Body of pancreas (tissue), 4 donors: ENCODE measurements around the gene NOD2.

Experiments used
- CTCF ChIP-seq, 7 experiments: fragments of 450-650 bp in 4 of 7; fragments of 200-600 bp in 3 of 7; sonication (generic) in 3 of 7; IDR thresholded peaks; one replicate each; pipeline ENCODE4 v1.5.1; 2016 to 2019; ENCODE audit warnings: antibody characterized with exemption in 7 of 7
- POLR2A ChIP-seq, 3 donors: fragments of 450-650 bp; IDR thresholded peaks; one replicate each; pipeline ENCODE4 v1.6.1; 2016; ENCODE audit warnings: antibody characterized with exemption in 3 of 3, mild to moderate bottlenecking in 2 of 3

- TF ChIP-seq POLR2A (IDR thresholded peaks at IDR 0.05) (peak in 1 of 3 donors; percentile 10), CTCF (IDR thresholded peaks at IDR 0.05) (no peak)
Observed at GRCh38 chr16:50696575-50697420, 3.4 kb downstream of the NOD2 start.
